H9 (cell line): ENCODE data around the gene L3MBTL4. TPM values are rescaled to one million over a fixed set of nuclear protein-coding genes. Genes with fewer than 3 reads are reported as not detected.

ENCODE experiments used
- DNase-seq: peaks from one replicate; pipeline ENCODE4 v3.0.0-alpha.2; 2017
- H2AFZ ChIP-seq: one replicate; pipeline ENCODE4 v1.6.1; 2013; ENCODE audit warnings: mild to moderate bottlenecking, low read length, control low read depth, moderate library complexity
- H2AK5ac ChIP-seq: 2 replicates; pipeline ENCODE4 v1.6.1; 2013; ENCODE audit warnings: low read length, control low read depth, mixed read lengths; ENCODE audit not compliant: insufficient read length
- H2BK120ac ChIP-seq: one replicate; pipeline ENCODE4 v1.6.1; 2013; ENCODE audit warnings: low read depth, mild to moderate bottlenecking, low read length, control low read depth, inconsistent platforms; ENCODE audit not compliant: poor library complexity, severe bottlenecking
- H2BK12ac ChIP-seq: 2 replicates; pipeline ENCODE4 v1.6.1; 2013; ENCODE audit warnings: low read length, control low read depth, mixed read lengths, low read depth; ENCODE audit not compliant: insufficient read length
- H2BK15ac ChIP-seq: 2 replicates; pipeline ENCODE4 v1.6.1; 2013; ENCODE audit warnings: low read depth, low read length, control low read depth
- H2BK20ac ChIP-seq: one replicate; pipeline ENCODE4 v1.6.1; 2013; ENCODE audit warnings: low read depth, mild to moderate bottlenecking, low read length, control low read depth, inconsistent platforms; ENCODE audit not compliant: poor library complexity, severe bottlenecking
- H2BK5ac ChIP-seq: 2 replicates; pipeline ENCODE4 v1.6.1; 2013; ENCODE audit warnings: low read length, control low read depth, mixed read lengths; ENCODE audit not compliant: insufficient read length
- H3K14ac ChIP-seq: 2 replicates; pipeline ENCODE4 v1.6.1; 2013; ENCODE audit warnings: low read length, control low read depth; ENCODE audit not compliant: insufficient read depth
- H3K18ac ChIP-seq: 2 replicates; pipeline ENCODE4 v1.6.1; 2013; ENCODE audit warnings: low read depth, mild to moderate bottlenecking, mixed read lengths, low read length, control low read depth; ENCODE audit not compliant: insufficient read length
- H3K23ac ChIP-seq: 2 replicates; pipeline ENCODE4 v1.6.1; 2013; ENCODE audit warnings: low read length, control low read depth, mixed read lengths, low read depth; ENCODE audit not compliant: insufficient read length
- H3K23me2 ChIP-seq: 2 replicates; pipeline ENCODE4 v1.6.1; 2013; ENCODE audit warnings: low read depth, mild to moderate bottlenecking, mixed read lengths, low read length, control low read depth; ENCODE audit not compliant: insufficient read length, poor library complexity, severe bottlenecking
- H3K27ac ChIP-seq: 2 replicates; pipeline ENCODE4 v1.5.1; 2013; ENCODE audit warnings: low read length, control low read depth, mixed read lengths, low read depth; ENCODE audit not compliant: insufficient read length
- H3K27me3 ChIP-seq: 2 replicates; pipeline ENCODE4 v1.6.1; 2013; ENCODE audit warnings: low read length, control low read depth, inconsistent platforms; ENCODE audit not compliant: insufficient read depth
- H3K4ac ChIP-seq: 2 replicates; pipeline ENCODE4 v1.6.1; 2013; ENCODE audit warnings: low read depth, mild to moderate bottlenecking, control low read depth, inconsistent platforms, low read length, moderate library complexity
- H3K4me1 ChIP-seq: 2 replicates; pipeline ENCODE4 v1.6.1; 2013; ENCODE audit warnings: low read length, control low read depth, inconsistent platforms; ENCODE audit not compliant: insufficient read depth
- H3K4me2 ChIP-seq: 2 replicates; pipeline ENCODE4 v1.6.1; 2013; ENCODE audit warnings: low read length, control low read depth, mixed read lengths; ENCODE audit not compliant: insufficient read length, insufficient read depth
- H3K56ac ChIP-seq: 2 replicates; pipeline ENCODE4 v1.6.1; 2013; ENCODE audit warnings: low read depth, mild to moderate bottlenecking, mixed read lengths, low read length, control low read depth; ENCODE audit not compliant: insufficient read length
- H3K79me1 ChIP-seq: 2 replicates; pipeline ENCODE4 v1.6.1; 2013; ENCODE audit warnings: low read depth, mild to moderate bottlenecking, moderate library complexity, low read length, control low read depth, inconsistent platforms; ENCODE audit not compliant: insufficient read depth, poor library complexity, severe bottlenecking
- H3K79me2 ChIP-seq: 2 replicates; pipeline ENCODE4 v1.6.1; 2013; ENCODE audit warnings: low read length, control low read depth, inconsistent platforms; ENCODE audit not compliant: insufficient read depth
- H3K9ac ChIP-seq: 2 replicates; pipeline ENCODE4 v1.6.1; 2013; ENCODE audit warnings: low read length, control low read depth, mixed read lengths; ENCODE audit not compliant: insufficient read length; ENCODE audit errors: extremely low read depth
- H3K9me3 ChIP-seq: one replicate; pipeline ENCODE4 v1.6.1; 2013; ENCODE audit warnings: low read depth, low read length, inconsistent platforms; ENCODE audit not compliant: control insufficient read depth
- H3T11ph ChIP-seq: one replicate; pipeline ENCODE4 v1.6.1; 2013; ENCODE audit warnings: mild to moderate bottlenecking, low read length, control low read depth, inconsistent platforms
- H4K20me1 ChIP-seq: one replicate; pipeline ENCODE4 v1.6.1; 2013; ENCODE audit not compliant: control insufficient read depth, insufficient read length, insufficient read depth
- H4K5ac ChIP-seq: 2 replicates; pipeline ENCODE4 v1.6.1; 2013; ENCODE audit warnings: low read depth, mild to moderate bottlenecking, mixed read lengths, low read length, control low read depth; ENCODE audit not compliant: insufficient read length
- H4K8ac ChIP-seq: replicated peaks from 2 replicates; pipeline ENCODE4 v1.6.1; 2013; ENCODE audit warnings: low read length, control low read depth, mixed read lengths, low read depth; ENCODE audit not compliant: insufficient read length
- H4K91ac ChIP-seq: 2 replicates; pipeline ENCODE4 v1.6.1; 2013; ENCODE audit warnings: low read depth, mild to moderate bottlenecking, moderate library complexity, mixed read lengths, low read length, control low read depth; ENCODE audit not compliant: insufficient read length
- H3K27ac Mint-ChIP-seq, 3 experiments: 2 replicates in 2 of 3; 3 replicates in 1 of 3; pipeline ENCODE4 v1.8.0; 2020 to 2021; ENCODE audit warnings: mixed read lengths in 3 of 3, mild to moderate bottlenecking in 1 of 3, moderate library complexity in 1 of 3
- H3K27me3 Mint-ChIP-seq: 2 replicates; pipeline ENCODE4 v1.8.0; 2021; ENCODE audit warnings: low read depth, mild to moderate bottlenecking, moderate library complexity, mixed read lengths
- H3K36me3 Mint-ChIP-seq, 3 experiments: 2 replicates in 2 of 3; 3 replicates in 1 of 3; pipeline ENCODE4 v1.8.0; 2020 to 2021; ENCODE audit warnings: low read depth in 3 of 3, mixed read lengths in 3 of 3; ENCODE audit not compliant: insufficient read depth in 1 of 3
- H3K4me1 Mint-ChIP-seq, 2 experiments: 2 replicates each; pipeline ENCODE4 v1.8.0; 2020; ENCODE audit warnings: mixed read lengths in 2 of 2
- H3K4me3 Mint-ChIP-seq, 2 experiments: 2 replicates in 1 of 2; 3 replicates in 1 of 2; pipeline ENCODE4 v1.8.0; 2020 to 2021; ENCODE audit warnings: mild to moderate bottlenecking in 2 of 2, mixed read lengths in 2 of 2, moderate library complexity in 1 of 2
- H3K9me3 Mint-ChIP-seq, 2 experiments: 2 replicates in 1 of 2; 3 replicates in 1 of 2; pipeline ENCODE4 v1.8.0; 2020; ENCODE audit warnings: mild to moderate bottlenecking in 2 of 2, mixed read lengths in 2 of 2, moderate library complexity in 1 of 2
- CTCF ChIP-seq: fragments of 200-600 bp; sonication (generic); conservative IDR thresholded peaks from 3 replicates; pipeline ENCODE4 v1.8.0; 2021; ENCODE audit warnings: antibody characterized with exemption, mild to moderate bottlenecking
- WGBS: extraction: QIAGEN DNeasy Blood & Tissue Kit; methylation state at CpG from one replicate; pipeline ENCODE4 v1.1.7; 2013; ENCODE audit warnings: missing lambda C conversion rate, low lambda C conversion rate, mixed read lengths; ENCODE audit not compliant: insufficient read length; ENCODE audit errors: extremely low coverage; 5-methylcytosine and 5-hydroxymethylcytosine counted together
- total RNA-seq: library from RNA; stranded (reverse); gene quantifications from 2 replicates; pipeline ENCODE4 v1.2.1, GENCODE V29; 2021

The L3MBTL4 gene
- total RNA-seq, 1 experiment from 2014 or later = 1.9 TPM

GRCh38 chr18:5979971-5980457, 434.7 kb downstream of the L3MBTL4 start:
- Histone ChIP-seq H3K56ac (no peak overlapping the region), H3K27ac (no peak overlapping the region), H2BK120ac (no peak overlapping the region), H3K79me1 (no peaks in the 10 kb centered on the region), H2BK12ac (no peak overlapping the region), H3K14ac (no peak overlapping the region), H3K4ac (no peak overlapping the region), H2BK20ac (no peak overlapping the region), H2AK5ac (no peak overlapping the region), H2AFZ (no peak overlapping the region), H3K23ac (no peak overlapping the region), H3K9ac (no peak overlapping the region), H3K79me2 (no peaks in the 10 kb centered on the region), H4K8ac (no peak overlapping the region), H3K18ac (no peak overlapping the region), H3K4me2 (no peak overlapping the region), H3K9me3 (no peaks in the 10 kb centered on the region), H4K20me1 (no peaks in the 10 kb centered on the region), H2BK5ac (no peak overlapping the region), H2BK15ac (no peak overlapping the region), H3K23me2 (no peaks in the 10 kb centered on the region), H3K27me3 (no peaks in the 10 kb centered on the region), H4K91ac (no peak overlapping the region), H3K4me1 (peaks cover 5% of the 10 kb centered on the region), H3T11ph (no peak overlapping the region), H4K5ac (no peak overlapping the region)
- Mint-ChIP-seq H3K4me1 (peaks cover 16 to 17% of the 10 kb centered on the region in 2 experiments), H3K27me3 (no peaks in the 10 kb centered on the region), H3K27ac (no peak overlapping the region), H3K9me3 (no peaks in the 10 kb centered on the region), H3K36me3 (no peaks in the 10 kb centered on the region), H3K4me3 (no peak overlapping the region)
- no CpG with 5 or more reads among the region's 9 CpGs for WGBS
- DNase-seq = peak; percentile 25
- no peak for TF ChIP-seq CTCF
